GM21360 (cell line): ENCODE results near the gene EVA1A.

ENCODE experiments used
- ATAC-seq: cut with Tn5 transposase; IDR thresholded peaks from one replicate; pipeline ENCODE4 v1.9.1; 2021; ENCODE audit warnings: mild to moderate bottlenecking, moderate library complexity; ENCODE audit not compliant: unreplicated experiment

Gene EVA1A

GRCh38 chr2:75545922-75546321 is 14.8 kb downstream of the EVA1A start:
- no peak for ATAC-seq

- ATAC-seq = no peak
Observed at GRCh38 chr2:75545387-75545786, 15.4 kb downstream of the EVA1A start.

DNA sequence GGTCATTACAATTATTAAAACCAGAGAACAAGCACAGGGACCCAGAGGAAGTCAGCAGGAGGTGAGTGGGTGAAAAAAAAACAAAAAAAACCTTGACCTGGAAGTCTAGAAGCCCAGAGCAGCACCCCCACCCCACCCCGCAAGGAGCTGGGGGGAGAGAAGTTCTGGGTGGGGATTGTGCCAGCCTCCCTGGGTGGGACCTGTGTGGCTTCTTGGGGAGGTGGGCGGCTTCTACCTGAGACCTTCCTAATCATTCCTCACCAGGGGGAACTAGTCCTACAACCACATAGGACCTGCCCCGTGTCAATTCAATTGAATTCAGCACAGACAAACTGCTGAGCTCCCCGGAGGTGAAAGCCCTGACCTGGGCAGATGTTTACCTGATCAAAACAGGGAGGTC is 17.3 kb downstream of the EVA1A start:
- ATAC-seq = no peak

- ATAC-seq = no peak
Observed at GRCh38 chr2:75541430-75541829, 19.3 kb downstream of the EVA1A start.

DNA sequence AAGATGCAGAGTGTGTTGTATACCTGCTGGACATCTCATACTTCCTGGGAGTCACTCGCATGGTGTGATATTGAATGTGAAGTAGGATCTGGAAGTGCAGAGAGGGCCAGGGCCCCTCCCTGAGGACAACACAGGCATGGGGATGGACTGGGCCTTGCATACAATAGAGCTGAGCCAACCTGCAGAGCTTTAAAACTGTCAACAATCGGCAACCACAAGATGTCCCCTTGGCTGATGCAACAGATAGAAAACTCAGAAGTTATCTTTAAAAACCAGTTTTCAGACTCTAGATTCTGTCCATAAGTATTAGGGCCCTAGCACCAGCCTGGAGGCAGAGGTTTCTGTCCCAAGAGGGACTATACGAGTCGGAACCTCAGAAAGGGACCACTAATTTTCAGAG is 19.7 kb downstream of the EVA1A start:
- no peak for ATAC-seq

- no peak for ATAC-seq
Observed at GRCh38 chr2:75539955-75540716, 20.6 kb downstream of the EVA1A start.

DNA sequence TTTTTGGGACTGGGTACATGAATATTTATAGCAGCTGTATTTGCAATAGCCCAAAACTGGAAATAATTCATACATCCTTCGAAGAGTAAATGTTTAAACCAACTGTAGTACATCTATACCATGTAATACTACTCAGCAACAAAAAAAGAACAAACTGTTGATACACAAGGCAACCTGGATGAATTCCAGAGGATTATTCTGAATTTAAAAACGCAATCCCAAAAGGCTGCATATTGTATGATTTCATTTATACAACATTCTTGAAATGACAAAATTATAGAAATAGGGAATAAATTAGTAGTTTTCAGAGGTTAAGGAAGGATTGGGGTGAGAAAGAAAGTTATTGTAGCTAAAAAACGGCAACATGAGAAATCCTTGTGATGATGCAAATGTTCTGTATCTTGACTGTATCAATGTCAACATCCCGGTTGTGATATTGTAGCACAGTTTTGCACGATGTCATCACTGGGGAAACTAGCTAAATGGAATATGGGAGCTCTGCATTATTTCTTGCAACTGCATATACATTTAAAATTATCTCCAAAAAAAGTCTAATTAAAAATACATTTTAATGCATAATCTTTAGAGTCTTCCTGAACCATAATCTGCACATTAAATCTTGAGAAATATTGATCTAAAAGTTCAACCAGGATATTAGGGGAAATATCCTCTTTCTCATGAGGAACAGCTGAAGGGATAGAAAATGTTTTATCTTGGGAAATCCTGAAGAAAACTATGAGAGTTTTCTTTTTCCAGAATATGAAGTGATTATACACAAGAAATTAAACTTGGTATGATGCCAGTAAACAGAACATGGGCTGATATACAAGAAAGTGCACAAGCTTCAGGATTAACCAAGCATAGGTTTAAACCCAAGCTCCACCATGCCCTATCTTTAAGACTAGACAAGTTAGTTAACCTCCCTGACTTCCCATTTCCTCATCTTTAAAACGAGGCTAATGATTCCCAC is 21.9 kb downstream of the EVA1A start:
- ATAC-seq = no peak

- ATAC-seq = no peak
Observed at GRCh38 chr2:75537658-75538057, 23.1 kb downstream of the EVA1A start.

DNA sequence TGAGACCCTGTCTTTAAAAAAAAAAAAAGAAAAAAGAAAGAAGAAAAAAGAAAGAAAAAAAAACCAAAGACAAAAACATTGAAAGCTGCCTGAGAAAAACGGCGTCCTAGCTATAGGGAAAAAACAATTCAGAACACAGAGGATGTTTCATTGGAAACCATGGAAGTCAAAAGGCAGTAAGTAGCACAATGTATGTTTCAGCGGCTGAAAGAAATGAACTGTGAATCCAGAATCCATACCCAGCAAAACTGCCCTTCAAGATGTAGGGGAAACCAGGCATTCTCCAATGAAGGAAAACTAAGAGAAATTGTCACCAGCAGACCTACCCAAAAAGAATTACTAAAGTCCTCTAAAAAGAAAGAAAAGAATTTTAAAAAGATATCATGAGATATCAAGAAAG is 27.6 kb downstream of the EVA1A start:
- ATAC-seq = no peak

GRCh38 chr2:75532488-75532887 is 28.3 kb downstream of the EVA1A start:
- ATAC-seq = no peak

GRCh38 chr2:75528221-75528977 is 32.3 kb downstream of the EVA1A start:
- no peak for ATAC-seq

- no peak for ATAC-seq
Observed at GRCh38 chr2:75527676-75528075, 33.1 kb downstream of the EVA1A start.

- no peak for ATAC-seq
Observed at GRCh38 chr2:75526842-75527241, 33.9 kb downstream of the EVA1A start.

DNA sequence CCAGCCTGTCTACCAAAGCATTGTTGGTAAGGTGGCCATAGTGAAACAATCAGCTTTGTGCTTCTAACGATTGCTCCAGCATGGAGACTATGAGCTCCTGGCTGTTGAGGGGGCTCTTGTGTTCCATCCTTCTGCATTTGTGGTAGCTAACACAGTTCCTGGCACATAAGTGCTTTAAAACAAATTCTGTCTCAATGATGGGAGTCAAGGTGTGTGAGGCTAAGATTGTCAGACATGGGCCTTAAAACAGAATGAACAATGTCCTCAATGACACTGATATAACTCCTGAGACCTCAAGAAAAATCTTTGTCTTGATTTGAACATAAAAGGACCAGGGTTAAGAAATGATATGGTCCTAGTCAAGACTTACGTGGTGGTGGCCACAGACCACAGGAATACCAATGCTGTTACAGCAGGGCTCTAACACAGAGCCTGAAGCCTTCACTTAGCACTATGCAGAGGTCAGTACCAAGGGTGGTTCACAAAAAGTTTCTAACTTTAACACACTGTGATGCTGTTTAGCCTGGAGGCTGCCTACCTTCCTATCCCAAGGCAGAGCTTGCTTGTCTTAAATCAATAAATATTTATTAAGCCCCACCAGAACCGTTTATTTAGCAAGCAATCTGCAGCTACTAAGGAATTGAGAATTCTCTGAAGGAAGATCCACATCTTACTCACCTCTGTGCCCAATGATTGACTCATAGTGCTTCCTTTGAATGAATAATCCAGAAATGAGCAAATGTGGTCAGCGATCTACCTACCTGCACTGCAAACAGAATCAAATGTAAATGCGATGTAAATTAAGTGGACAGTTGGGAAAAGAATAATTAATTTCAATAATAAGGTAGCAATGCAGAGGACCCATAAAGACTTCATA is 35.1 kb downstream of the EVA1A start:
- no peak for ATAC-seq

DNA sequence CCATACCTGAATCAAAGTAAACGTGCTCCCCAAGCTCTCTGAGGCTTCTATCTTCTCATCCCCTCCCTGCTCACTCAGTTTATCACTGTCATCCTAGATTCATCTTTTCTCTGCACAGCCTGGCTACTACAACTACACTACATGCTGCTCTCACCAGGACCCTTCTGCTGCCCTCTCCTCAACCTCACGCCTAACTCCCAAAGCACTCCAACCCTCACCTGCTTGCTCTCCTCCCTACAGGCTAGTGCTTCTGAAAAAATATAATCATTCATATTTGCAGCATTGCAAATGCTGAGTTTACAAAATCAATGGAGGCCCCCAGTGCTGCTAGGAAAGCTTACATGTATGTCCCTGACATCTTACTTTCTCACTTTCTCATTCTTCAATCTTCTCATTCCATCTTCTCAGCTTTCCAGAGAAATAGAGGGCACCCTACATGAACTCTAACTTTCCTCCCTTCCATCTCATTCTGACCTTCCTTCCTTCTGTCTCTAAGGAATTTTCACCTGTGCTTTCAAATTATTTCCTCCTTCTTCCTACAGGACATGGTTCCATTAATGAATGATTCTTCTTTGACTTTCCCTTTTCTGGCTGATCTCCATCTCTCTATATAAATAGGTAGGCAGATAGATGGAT is 36.3 kb downstream of the EVA1A start:
- ATAC-seq = no peak

- ATAC-seq = peak; percentile 88
Observed at GRCh38 chr2:75523313-75524275, 37.1 kb downstream of the EVA1A start.

DNA sequence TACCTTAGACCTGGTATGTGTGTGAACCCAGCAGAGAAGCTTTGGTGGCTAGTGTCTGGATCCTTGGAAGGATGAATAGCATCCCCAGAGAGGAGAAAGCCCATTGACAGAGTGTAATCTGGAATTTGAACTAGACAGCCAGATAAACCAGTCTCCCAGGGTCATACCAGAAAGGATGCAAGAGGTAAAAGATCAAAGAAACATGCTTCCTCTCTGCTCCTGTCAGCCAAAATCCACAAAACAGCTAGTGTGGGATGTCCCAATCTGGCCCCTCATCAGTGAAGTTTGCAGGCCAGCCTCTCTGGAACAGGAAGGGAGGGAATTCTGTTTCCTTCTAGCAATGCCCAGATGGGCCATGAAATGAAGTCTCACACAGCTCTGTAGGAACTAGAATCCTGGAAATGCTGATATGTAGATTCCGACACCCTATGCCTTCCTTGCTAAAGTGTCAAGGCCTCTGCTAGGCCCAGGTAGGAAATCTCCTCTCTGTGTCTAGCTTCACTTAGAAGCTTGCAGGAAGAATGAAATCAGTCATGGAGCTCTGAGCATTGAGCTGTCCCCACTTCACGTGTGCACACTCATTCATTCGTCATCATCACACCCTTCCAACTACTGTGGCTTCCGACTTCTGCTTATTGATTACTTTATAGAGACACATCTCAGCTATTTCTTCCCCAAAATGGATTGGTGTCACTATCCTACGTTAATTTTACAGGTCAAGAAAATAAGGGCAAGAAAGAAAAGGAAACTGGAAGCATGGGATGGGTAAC is 38.0 kb downstream of the EVA1A start:
- no peak for ATAC-seq
